ENCODE results near the gene CTSE. TPM values are rescaled to one million over a fixed set of nuclear protein-coding genes. Genes with fewer than 3 reads are reported as not detected.

The CTSE gene
- total RNA-seq, 1 experiment from 2014 or later: 0.48 TPM

DNA sequence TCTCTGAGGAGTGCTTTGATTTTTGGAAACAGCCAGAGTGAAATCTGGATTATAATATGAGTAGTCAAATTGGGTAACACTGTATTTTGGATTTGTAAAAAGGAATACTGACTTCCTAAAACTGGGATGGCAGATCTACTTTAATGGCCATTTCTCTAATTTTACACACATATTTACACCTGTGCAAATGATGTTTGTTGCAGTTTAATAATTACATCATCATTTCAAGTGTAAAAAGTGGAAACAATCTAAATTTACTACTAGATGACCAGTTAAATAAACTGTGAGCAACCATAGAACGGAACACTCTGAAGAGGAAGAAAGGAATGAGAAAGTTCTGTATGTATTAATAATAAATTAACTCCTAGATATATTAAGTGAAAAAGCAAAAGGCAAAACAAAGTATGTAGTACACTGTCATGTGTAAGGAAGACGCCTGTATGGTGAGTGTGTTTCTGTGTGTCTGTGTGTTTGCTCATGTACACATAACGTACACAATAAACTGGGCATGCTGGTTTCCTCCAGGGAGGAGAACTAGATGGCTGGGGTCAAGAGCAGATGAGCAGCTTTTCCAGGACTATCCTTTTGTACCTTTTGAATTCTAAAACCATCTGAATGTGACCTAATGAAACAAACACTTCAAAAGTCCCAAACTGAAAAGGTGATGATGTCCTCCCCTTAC, 26.4 kb upstream of the CTSE start:
- ChIA-PET CTCF (no interaction called here), POLR2A (no interaction called here)
- H3K36me3 ChIP-seq (ENCODE audit: control insufficient read depth, insufficient read depth, low read length): no peaks in the 10 kb centered on the region
- Mint-ChIP-seq H3K27ac (ENCODE audit: unreplicated experiment) (no peak overlapping the region), H3K27me3 (ENCODE audit: insufficient read depth, unreplicated experiment) (no peaks in the 10 kb centered on the region), H3K4me1 (ENCODE audit: low read depth, unreplicated experiment) (peaks cover 17% of the 10 kb centered on the region), H3K9me3 (ENCODE audit: unreplicated experiment) (no peaks in the 10 kb centered on the region), H3K4me3 (ENCODE audit: unreplicated experiment) (no peak overlapping the region), H3K36me3 (ENCODE audit: insufficient read depth, unreplicated experiment) (no peaks in the 10 kb centered on the region)
- no peaks in the 10 kb centered on the region for H3K9me3 ChIP-seq
- H3K4me1 ChIP-seq: peaks cover 14% of the 10 kb centered on the region
- TF ChIP-seq, protein P1, sequence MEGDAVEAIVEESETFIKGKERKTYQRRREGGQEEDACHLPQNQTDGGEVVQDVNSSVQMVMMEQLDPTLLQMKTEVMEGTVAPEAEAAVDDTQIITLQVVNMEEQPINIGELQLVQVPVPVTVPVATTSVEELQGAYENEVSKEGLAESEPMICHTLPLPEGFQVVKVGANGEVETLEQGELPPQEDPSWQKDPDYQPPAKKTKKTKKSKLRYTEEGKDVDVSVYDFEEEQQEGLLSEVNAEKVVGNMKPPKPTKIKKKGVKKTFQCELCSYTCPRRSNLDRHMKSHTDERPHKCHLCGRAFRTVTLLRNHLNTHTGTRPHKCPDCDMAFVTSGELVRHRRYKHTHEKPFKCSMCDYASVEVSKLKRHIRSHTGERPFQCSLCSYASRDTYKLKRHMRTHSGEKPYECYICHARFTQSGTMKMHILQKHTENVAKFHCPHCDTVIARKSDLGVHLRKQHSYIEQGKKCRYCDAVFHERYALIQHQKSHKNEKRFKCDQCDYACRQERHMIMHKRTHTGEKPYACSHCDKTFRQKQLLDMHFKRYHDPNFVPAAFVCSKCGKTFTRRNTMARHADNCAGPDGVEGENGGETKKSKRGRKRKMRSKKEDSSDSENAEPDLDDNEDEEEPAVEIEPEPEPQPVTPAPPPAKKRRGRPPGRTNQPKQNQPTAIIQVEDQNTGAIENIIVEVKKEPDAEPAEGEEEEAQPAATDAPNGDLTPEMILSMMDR (IDR thresholded peaks at IDR 0.05; ENCODE audit: insufficient read depth in 1 of 2, low read depth in 1 of 2, low read length in 1 of 2, severe bottlenecking in 1 of 2, unreplicated experiment in 1 of 2): no peak
- intact Hi-C loops (cut with micrococcal nuclease; ENCODE audit: unreplicated experiment): no loop called here
- H3K27me3 ChIP-seq (replicated peaks; ENCODE audit: control insufficient read depth, insufficient read depth, low read length): no peaks in the 10 kb centered on the region
- BruUV-seq (replicated peaks): no TSS peak
- H3K4me3 ChIP-seq (ENCODE audit: low read depth, low read length): no peak overlapping the region
- no peak for DNase-seq

DNA sequence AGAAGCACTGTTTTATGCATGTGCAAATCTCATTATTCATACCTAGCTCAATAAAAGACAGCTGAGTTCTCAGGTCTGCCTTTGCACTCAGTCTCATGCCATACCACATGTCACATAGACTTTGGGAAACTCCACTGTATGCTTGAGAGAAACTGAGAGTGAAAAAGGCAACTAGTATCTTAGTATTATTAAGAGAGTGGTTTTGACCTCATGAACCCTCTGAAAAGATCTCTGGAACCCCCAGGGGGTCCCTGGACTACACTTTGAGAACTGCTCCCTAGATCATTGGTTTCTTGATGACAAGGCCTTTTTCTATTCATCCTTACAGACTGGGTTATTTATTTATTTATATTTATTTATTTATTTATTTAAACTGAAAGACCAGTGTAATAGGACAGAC, 25.6 kb upstream of the CTSE start:
- no peaks in the 10 kb centered on the region for H3K27me3 ChIP-seq (replicated peaks; ENCODE audit: control insufficient read depth, insufficient read depth, low read length)
- H3K4me3 ChIP-seq (ENCODE audit: low read depth, low read length): no peak overlapping the region
- ChIA-PET POLR2A (no interaction called here), CTCF (no interaction called here)
- peaks cover 16% of the 10 kb centered on the region for H3K4me1 Mint-ChIP-seq (ENCODE audit: low read depth, unreplicated experiment)
- BruUV-seq (replicated peaks): no TSS peak
- no peaks in the 10 kb centered on the region for H3K9me3 Mint-ChIP-seq (ENCODE audit: unreplicated experiment)
- H3K27me3 Mint-ChIP-seq (ENCODE audit: insufficient read depth, unreplicated experiment): no peaks in the 10 kb centered on the region
- no peaks in the 10 kb centered on the region for H3K36me3 ChIP-seq (ENCODE audit: control insufficient read depth, insufficient read depth, low read length)
- intact Hi-C loops (cut with micrococcal nuclease; ENCODE audit: unreplicated experiment): no loop called here
- peaks cover 14% of the 10 kb centered on the region for H3K4me1 ChIP-seq
- no peak overlapping the region for H3K27ac Mint-ChIP-seq (ENCODE audit: unreplicated experiment)
- H3K4me3 Mint-ChIP-seq (ENCODE audit: unreplicated experiment): no peak overlapping the region
- no peaks in the 10 kb centered on the region for H3K36me3 Mint-ChIP-seq (ENCODE audit: insufficient read depth, unreplicated experiment)
- no peaks in the 10 kb centered on the region for H3K9me3 ChIP-seq
- TF ChIP-seq, protein P1 (IDR thresholded peaks at IDR 0.05; ENCODE audit: insufficient read depth in 1 of 2, low read depth in 1 of 2, low read length in 1 of 2, severe bottlenecking in 1 of 2, unreplicated experiment in 1 of 2): no peak
- no peak for DNase-seq

DNA sequence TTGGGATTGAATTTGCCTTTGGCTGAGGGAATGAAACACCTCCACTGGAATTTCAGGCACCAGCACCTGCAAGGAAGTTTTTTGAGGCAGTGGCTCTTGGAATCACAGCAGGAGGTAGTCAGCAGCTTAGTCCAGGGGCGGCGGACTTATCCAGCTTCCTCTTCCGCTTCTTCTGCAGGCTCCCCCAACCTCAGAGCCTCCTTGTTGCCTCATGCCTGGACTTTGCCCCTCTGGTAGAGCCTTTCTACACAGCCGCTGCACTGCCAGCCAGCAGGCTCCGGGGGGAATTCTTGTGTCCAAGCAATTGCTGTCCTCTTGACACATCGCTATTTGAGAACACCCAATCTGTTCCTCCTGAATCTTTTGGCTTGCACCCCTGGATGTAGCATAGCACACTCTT, 24.9 kb upstream of the CTSE start:
- H3K4me3 ChIP-seq (ENCODE audit: low read depth, low read length): no peak overlapping the region
- Mint-ChIP-seq H3K4me1 (ENCODE audit: low read depth, unreplicated experiment) (peaks cover 16% of the 10 kb centered on the region), H3K9me3 (ENCODE audit: unreplicated experiment) (no peaks in the 10 kb centered on the region)

More for the DNA sequence above, 24.9 kb upstream of the CTSE start:
- Mint-ChIP-seq H3K36me3 (ENCODE audit: insufficient read depth, unreplicated experiment) (no peaks in the 10 kb centered on the region), H3K4me3 (ENCODE audit: unreplicated experiment) (no peak overlapping the region), H3K27me3 (ENCODE audit: insufficient read depth, unreplicated experiment) (no peaks in the 10 kb centered on the region), H3K27ac (ENCODE audit: unreplicated experiment) (peak overlapping the region; percentile 55)
- no peaks in the 10 kb centered on the region for H3K36me3 ChIP-seq (ENCODE audit: control insufficient read depth, insufficient read depth, low read length)
- BruUV-seq (replicated peaks): no TSS peak
- intact Hi-C loops (cut with micrococcal nuclease; ENCODE audit: unreplicated experiment): no loop called here
- H3K27me3 ChIP-seq (replicated peaks; ENCODE audit: control insufficient read depth, insufficient read depth, low read length): no peaks in the 10 kb centered on the region
- TF ChIP-seq, protein P1 (IDR thresholded peaks at IDR 0.05; ENCODE audit: insufficient read depth in 1 of 2, low read depth in 1 of 2, low read length in 1 of 2, severe bottlenecking in 1 of 2, unreplicated experiment in 1 of 2): no peak
- POLR2A ChIA-PET: no interaction called here
- no peaks in the 10 kb centered on the region for H3K9me3 ChIP-seq
- CTCF ChIA-PET: interaction anchor here (0.6 kb wide), 1 partner anchor 18 kb away, joined by 4 read pairs; no protein-coding TSS in a partner anchor
- H3K4me1 ChIP-seq: peaks cover 14% of the 10 kb centered on the region
- peak; percentile 60 to 78 for DNase-seq

All from Caco-2 (cell line).